Fibroblast of gingiva (primary cell): ENCODE data around the gene TMEM79.

ENCODE experiments used
- DNase-seq: peaks from one replicate; pipeline ENCODE4 v3.0.0-alpha.2; 2011; ENCODE audit warnings: low read depth

Gene TMEM79

GRCh38 chr1:156284112-156284511, at the start of gene TMEM79:
Gene TMEM79, plus strand, starts transcription at chr1:156284325. Its CDS starts 902 bp downstream, at chr1:156285227.
- no peak for DNase-seq

GRCh38 chr1:156236164-156236563, 48.0 kb upstream of the TMEM79 start:
- no peak for DNase-seq

GRCh38 chr1:156238248-156238647, 45.9 kb upstream of the TMEM79 start:
- no peak for DNase-seq

- DNase-seq = no peak
Measured at GRCh38 chr1:156241311-156241811, 42.8 kb upstream of the TMEM79 start.

GRCh38 chr1:156241926-156242325, 42.2 kb upstream of the TMEM79 start, which contains the start of gene BGLAP:
Gene BGLAP, plus strand, starts transcription at chr1:156242184. Its CDS starts 48 bp downstream, at chr1:156242232.
- no peak for DNase-seq

- DNase-seq = no peak
Measured at GRCh38 chr1:156242738-156243137, 41.4 kb upstream of the TMEM79 start.

GRCh38 chr1:156244126-156244525, 40.0 kb upstream of the TMEM79 start:
- DNase-seq = no peak

- no peak for DNase-seq
Measured at GRCh38 chr1:156244712-156245111, 39.4 kb upstream of the TMEM79 start.

GRCh38 chr1:156245451-156246232, 38.5 kb upstream of the TMEM79 start:
- no peak for DNase-seq

GRCh38 chr1:156246241-156246780, 37.8 kb upstream of the TMEM79 start:
- no peak for DNase-seq

- no peak for DNase-seq
Measured at GRCh38 chr1:156246781-156247459, 37.2 kb upstream of the TMEM79 start.

GRCh38 chr1:156247460-156248322, 36.4 kb upstream of the TMEM79 start, which contains the start of gene PAQR6:
Gene PAQR6, minus strand, starts transcription at chr1:156248056. Its CDS starts 1,325 bp downstream, at chr1:156246731.
- no peak for DNase-seq

GRCh38 chr1:156248323-156248683, 35.8 kb upstream of the TMEM79 start:
- no peak for DNase-seq

- no peak for DNase-seq
Measured at GRCh38 chr1:156249593-156249992, 34.5 kb upstream of the TMEM79 start.

- no peak for DNase-seq
Measured at GRCh38 chr1:156251527-156251926, 32.6 kb upstream of the TMEM79 start.

GRCh38 chr1:156253634-156254033, 30.5 kb upstream of the TMEM79 start:
- DNase-seq = no peak

GRCh38 chr1:156257711-156258110, 26.4 kb upstream of the TMEM79 start:
- no peak for DNase-seq

- no peak for DNase-seq
Measured at GRCh38 chr1:156258859-156259258, 25.3 kb upstream of the TMEM79 start.

GRCh38 chr1:156259805-156260204, 24.3 kb upstream of the TMEM79 start:
- DNase-seq = no peak

- no peak for DNase-seq
Measured at GRCh38 chr1:156260896-156261295, 23.2 kb upstream of the TMEM79 start.

GRCh38 chr1:156262461-156263287, 21.5 kb upstream of the TMEM79 start:
- peak; percentile 83 for DNase-seq
